ENCODE data around the gene CELSR3.

Gene CELSR3

GRCh38 chr3:48598323-48599076, 64.2 kb downstream of the CELSR3 start:
- DNase-seq = peak in 2 of 3 experiments; percentile 56

- DNase-seq = no peak
Observed at GRCh38 chr3:48597408-48597800, 65.3 kb downstream of the CELSR3 start.

- DNase-seq = no peak
Observed at GRCh38 chr3:48596676-48597407, 65.8 kb downstream of the CELSR3 start.

GRCh38 chr3:48596157-48596556, 66.5 kb downstream of the CELSR3 start:
- no peak for DNase-seq

GRCh38 chr3:48595526-48596121, 67.1 kb downstream of the CELSR3 start:
- DNase-seq = no peak

- DNase-seq = no peak
Observed at GRCh38 chr3:48595075-48595525, 67.6 kb downstream of the CELSR3 start, which contains the start of gene COL7A1. TSS of gene COL7A1 (minus strand) at chr3:48595329. CDS start at chr3:48595159, 170 bp downstream.

GRCh38 chr3:48594417-48595049, 68.2 kb downstream of the CELSR3 start:
- DNase-seq = no peak

GRCh38 chr3:48593337-48593736, 69.3 kb downstream of the CELSR3 start:
- DNase-seq = no peak

- no peak for DNase-seq
Observed at GRCh38 chr3:48592519-48593087, 70.1 kb downstream of the CELSR3 start.

- DNase-seq = no peak
Observed at GRCh38 chr3:48591886-48592518, 70.7 kb downstream of the CELSR3 start.

GRCh38 chr3:48591436-48591835, 71.2 kb downstream of the CELSR3 start:
- DNase-seq = no peak

GRCh38 chr3:48588230-48588629, 74.5 kb downstream of the CELSR3 start:
- no peak for DNase-seq

- no peak for DNase-seq
Observed at GRCh38 chr3:48587686-48588085, 75.0 kb downstream of the CELSR3 start.
